NCI-H1092 (cell line): Measurements from ENCODE around the gene SFSWAP.

Experiments
- DNase-seq: peaks from one replicate; lab custom pipeline; 2025; lab: John Stamatoyannopoulos, UW

The SFSWAP gene

DNA sequence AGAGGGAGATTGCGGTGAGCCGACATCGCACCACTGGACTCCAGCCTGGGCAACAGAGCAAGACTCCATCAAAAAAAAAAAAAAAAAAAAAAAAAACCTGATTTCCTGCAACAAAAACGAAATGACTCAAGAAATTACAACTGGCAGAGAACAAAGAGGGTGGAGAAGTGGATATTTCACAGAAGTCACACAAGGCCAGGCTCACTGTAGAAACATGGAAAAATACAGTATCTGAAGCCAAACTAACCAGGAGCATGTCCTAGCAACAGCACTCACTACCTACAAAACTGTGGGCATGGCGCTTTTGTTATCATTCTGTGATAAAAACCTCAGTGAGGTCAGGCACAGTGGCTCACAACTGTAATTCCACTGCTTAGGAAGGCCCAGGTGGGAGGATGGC lies 105.6 kb downstream of the SFSWAP start:
- DNase-seq: no peak

DNA sequence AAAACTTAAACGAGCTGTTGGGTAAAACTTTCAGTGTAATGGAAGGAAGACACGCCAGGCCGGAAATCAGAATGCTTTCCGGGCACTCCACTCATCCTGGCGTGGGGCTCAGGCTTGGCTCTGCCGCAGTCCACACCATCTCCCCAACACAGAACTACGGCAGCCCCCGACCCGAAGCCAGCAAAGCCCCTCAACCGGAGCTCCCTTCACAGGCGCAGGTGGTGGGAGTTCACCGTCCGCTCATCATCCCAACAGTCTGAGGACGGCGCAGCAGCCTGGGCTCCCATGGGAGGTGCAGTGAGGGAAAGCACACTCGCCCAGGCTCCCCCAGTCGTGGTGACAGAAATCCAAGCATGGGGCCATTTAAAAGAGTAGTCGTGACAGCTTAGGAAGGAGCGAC lies 106.4 kb downstream of the SFSWAP start:
- DNase-seq: no peak

DNA sequence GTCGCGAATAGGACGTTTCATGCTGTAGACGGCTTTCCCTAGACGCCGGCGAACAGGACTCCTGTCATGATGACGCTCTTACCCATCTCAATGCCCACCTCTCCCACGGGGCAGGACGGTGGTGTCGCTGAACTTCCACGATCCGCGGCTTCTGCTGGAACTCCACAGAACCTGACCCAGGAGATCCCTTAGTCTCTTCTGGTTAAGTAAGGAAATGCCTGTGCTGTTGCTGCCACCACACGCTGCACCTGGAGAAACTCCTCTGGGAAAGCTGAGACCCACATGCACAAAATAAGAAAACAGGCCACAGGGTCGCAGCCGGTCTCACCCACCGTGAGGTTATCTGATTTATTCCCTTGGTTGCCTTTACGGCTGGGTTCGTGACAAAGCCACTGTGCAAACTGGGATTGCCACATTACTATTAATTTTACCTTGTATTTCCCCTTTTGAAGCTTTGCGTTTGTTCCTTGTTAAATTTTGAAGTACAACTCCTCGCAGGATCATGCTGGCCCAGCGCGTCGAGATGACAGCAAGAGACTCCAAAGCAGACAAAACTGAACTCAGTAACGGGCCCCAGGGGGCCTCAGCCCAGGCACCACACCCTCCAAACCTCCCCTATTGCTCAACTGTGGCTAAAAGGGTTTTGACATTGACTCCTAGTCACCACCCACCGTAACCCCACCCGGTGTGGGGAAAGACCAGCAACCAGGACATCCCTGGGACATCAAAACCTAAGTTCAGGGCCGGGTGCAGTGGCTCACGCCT lies 108.1 kb downstream of the SFSWAP start:
- no peak for DNase-seq

DNA sequence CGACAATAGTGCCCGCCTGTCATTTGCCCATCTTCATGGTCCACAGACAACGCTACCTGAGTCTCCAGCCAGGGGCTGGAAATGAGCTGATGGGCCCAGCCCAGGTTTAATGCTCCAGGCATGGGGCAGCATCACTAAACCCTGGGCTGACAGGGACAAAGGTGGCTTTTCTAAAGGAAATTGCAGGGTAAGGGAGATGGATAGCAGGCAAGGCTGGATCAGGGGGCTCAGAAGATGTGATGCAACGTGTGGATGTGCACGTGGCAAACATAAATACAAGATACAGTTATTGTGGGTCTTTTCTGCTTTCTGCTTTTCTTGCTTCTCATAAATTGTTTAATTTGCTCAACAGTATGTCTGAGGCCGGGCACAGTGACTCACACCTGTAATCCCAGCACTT lies 113.6 kb downstream of the SFSWAP start:
- no peak for DNase-seq

GRCh38 chr12:131825146-131825892 lies 114.4 kb downstream of the SFSWAP start:
- no peak for DNase-seq

DNA sequence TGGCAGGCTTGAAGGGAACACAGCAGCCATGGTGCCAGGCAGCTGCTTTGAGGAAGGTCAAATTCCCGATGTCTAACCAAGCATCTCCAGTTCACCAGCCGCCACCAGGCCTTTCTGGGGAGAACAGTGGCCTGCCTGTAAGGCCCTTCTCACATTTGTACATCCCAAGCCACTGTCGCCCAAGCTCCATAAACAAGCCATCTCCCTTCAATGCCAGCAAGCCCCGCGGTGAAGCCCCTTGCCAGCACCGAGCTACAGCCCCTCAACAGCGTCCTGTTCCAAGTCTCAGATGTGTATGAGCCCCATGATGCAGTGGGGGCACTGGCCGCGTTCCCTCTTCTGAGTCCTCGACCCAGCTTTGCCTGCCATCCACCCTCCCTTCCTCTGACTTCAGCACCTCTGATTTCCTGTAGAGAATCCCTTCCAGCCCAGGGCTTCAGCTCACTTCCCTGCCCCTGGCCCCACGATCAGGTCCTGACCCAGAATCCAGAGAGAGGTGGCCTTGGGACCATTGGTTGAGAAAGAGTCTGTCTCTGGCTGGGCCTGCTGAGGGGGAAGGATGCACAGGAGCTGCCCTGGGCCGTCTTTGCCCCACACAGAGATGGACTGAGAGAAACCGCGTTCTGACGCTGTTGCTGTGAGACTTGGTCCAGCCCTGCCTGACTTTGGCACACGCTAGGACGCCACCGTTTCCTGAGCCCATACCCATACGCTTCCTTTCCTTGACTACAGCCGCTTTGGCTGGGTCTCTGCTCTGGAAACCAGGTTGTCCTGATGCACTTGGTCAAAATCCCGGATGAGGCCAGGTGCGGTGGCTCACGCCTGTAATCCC lies 115.4 kb downstream of the SFSWAP start:
- no peak for DNase-seq

DNA sequence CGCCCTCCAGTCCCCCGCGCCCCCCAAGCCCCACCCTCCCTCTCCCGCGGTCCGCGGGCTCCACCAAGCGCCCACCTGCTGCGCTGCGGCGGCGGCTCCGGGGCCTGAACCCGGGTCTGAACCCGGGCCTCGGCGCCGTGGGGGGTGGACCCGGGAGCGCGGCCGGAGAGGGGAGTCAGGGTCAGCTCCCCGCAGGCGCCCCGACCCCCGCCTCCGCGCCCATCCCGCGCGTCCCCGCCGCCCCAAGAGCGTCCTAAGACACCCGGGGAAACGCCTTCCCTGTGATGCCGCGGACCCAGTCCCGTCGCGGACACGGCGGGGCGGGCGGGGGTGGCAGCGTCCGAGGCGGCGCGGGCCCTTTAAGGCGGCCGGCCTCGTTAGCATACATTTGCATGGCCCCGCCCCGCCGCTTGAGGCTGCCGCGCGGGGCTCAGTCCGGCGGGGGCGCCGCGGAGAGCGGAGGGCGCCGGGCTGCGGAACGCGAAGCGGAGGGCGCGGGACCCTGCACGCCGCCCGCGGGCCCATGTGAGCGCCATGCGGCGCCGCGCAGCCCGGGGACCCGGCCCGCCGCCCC lies 117.2 kb downstream of the SFSWAP start, which contains the start of gene MMP17:
MMP17 (plus strand) TSS at position 433 of the 574 bp plus-strand sequence; CDS start at position 535, 102 bp downstream.
- no peak for DNase-seq

- DNase-seq: no peak
Measured at GRCh38 chr12:131828671-131829355, 117.9 kb downstream of the SFSWAP start.

- DNase-seq: no peak
Measured at GRCh38 chr12:131829356-131829747, 118.5 kb downstream of the SFSWAP start.

GRCh38 chr12:131829791-131830334 lies 119.0 kb downstream of the SFSWAP start:
- DNase-seq: no peak

DNA sequence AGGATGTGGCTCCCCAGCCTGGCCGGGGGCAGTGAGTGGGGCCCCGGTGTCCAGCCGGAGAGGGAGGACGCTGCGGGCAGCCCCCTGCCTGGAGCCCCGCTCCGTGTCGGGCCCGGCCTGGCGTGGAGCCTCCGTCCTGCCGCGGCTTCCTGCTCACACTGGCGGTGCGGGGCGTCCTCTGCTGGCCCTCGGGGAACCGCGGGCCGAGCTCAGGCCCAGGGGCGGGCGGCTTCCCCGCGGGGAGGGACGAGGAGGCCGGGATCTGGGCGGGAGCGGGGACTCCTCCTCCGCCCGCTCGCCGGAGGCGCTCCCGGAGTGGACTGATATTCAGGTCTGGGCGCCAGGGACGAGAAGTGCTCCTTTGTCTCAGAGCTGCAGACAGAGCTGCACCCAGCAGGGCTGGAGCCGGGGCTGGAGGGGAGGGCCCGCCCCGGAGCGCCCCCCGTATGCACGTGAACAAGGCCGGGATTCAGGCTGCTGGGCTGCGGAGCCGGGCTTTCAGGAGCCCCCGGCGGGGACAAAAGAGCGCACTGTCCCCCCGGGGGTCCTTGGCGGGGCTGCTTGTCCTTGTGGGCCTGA lies 119.5 kb downstream of the SFSWAP start:
- DNase-seq: peak; percentile 73

DNA sequence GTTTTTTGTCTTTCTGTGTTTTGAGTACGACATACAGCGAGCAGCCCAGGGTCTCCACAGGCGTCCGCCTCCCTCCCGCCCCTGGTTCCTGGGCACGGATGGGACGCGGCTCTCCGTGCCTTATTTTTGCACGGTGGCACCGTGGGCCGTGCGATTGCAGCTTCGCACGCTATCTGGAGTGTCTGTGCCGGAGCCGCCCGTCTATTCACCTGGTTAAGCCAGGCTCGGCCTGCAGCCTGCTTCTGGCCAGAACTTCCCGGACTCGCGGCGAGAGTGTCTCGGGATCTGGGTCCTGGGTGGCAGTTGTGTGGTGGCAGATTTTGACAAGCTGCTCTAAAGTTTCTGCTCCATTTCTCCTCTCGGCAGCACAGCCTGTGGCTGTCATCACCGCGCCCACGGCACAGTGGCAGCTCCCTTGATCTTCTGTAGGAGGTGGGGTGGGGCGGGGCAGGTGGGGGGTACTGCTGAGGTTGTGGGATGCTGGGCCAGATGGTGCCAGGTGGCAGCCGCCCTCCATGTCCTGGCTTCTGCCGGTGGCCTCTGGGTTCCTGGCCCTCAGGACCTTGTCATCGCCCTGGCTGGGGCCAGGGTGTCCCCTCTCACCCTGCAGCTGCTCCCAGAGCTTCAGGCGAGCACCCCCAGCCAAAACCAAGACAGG lies 120.2 kb downstream of the SFSWAP start:
- DNase-seq: peak; percentile 40

DNA sequence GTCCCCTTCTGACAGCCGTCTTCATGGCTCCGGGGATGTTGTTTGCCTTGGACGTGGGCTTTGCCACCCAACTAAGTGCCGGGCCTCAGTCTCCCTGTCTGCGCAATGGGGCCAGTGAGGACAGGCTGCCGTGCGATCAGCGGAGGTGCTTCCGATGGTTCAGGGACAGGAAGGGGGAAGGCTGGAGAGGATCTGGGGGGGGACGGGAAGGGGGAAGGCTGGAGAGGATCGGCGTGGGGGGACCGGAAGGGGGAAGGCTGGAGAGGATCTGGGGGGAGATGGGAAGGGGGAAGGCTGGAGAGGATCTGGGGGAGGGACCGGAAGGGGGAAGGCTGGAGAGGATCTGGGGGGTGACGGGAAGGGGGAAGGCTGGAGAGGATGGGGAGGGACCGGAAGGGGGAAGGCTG lies 120.7 kb downstream of the SFSWAP start:
- DNase-seq: peak; percentile 43

GRCh38 chr12:131832321-131833231 lies 121.7 kb downstream of the SFSWAP start:
- peak; percentile 65 for DNase-seq

DNA sequence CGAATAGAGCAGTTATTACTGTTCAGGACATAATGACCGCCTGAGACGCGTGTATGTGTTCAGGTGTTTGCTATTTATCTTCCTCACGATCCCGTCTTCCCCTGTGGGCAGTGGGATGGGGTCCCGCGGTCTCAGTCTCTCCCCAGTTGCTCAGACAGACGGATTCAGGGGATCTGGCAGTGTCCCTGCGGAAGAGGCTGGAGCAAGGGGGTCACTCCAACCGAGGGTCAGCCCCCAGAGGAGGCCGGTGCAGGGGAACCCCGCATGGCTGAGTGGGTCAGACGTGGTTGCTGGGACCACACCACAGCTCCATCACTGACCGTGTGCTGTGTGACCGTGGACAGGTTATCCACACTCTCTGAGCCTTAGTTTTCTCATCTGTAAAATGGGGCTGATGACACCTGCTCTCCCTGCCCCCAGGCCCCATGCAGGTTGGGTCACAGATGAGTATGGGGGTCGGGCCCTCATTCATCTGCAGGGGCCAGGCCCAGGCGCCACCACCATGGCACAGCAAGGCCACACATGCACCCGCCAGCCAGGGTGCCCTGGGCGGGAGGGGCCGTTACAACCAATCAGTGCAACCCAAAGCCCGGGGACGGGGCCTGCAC lies 122.5 kb downstream of the SFSWAP start:
- no peak for DNase-seq

DNA sequence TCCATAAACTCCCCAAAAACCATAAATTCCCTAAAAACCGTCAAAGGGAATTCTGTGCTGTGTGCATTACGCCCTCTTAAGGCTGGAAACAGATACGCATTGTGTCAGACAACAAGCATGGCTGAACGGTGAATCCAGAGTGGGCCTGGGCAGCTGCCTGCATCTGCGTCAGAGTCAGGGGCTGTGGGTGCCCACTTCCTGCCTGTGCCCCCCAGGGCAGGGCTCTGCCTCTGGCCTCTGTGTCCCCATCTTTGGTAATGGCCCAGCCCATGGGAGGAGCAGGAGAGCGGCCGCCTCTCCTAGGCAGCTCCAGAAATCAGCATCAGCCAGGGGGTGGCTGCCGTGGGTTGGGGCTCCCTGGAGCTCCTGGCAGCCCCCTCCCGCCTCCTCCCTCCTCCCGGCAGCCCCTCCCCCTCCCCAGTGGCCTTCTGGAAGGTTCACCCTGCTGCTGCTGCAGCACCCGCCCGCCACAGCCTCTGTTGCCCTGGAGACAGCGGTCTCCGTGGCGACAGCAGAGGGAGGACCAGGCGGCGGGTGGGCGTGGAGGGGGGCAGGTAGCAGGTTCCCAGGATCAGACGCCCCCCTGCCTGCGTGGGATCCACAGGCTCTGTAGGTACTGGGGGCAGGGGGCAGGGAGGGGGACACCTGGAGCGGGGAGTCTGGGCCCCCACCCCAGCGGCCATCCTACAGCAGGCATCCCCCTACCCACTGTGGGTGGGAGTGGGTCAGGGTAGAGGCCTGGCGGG lies 123.2 kb downstream of the SFSWAP start:
- no peak for DNase-seq

DNA sequence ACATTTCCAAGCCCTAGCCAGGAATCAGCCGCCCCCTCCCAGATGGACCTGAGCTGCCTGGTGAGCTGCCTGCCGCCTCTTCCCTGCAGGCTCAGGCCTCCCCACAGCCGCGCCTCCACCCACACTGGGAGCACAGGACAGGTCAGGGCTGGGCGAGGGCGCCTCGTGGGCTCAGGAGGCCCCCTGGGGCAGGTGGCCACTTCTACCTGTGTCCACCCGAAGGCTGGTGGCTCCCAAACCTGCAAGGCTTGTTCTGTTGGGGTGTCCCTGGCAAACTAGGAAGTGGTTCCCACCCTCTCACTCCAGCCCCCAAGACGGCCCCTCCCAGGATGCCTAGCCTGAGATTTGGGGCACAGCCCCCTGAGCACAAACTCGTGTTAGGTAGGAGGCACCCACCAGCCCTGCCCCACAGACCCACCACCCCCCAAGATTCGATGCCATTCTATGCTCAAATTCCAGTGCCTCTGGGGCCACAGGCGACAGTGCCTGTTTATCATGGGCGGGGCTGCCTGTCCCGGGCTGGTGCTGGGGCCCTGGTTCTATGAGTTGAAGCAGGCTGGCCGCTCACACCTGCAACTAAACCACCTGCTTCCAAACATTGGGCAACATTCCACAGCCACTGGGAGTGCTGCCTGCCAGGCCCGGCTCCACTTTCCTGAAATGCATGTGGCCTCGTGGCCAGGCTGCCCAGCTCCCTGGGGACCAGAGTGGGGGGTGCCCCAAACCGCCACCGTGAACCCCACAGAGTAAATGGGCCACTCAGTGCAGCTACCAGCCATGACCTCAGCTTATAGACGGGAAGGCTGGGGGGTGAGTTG lies 124.1 kb downstream of the SFSWAP start:
- DNase-seq: no peak
